CD4-positive, alpha-beta T cell treated with Interleukin-15 for 1 hour (primary cell): ENCODE measurements around the gene ITM2B.
"Not testable (repeated sequence)": the region's sequence is repeated elsewhere in the genome, so short reads cannot be mapped to it uniquely, and the experiment has no call there.

Experiments used
- DNase-seq: peaks from one replicate; pipeline ENCODE4 v3.0.0-alpha.2; 2020

Gene ITM2B

DNA sequence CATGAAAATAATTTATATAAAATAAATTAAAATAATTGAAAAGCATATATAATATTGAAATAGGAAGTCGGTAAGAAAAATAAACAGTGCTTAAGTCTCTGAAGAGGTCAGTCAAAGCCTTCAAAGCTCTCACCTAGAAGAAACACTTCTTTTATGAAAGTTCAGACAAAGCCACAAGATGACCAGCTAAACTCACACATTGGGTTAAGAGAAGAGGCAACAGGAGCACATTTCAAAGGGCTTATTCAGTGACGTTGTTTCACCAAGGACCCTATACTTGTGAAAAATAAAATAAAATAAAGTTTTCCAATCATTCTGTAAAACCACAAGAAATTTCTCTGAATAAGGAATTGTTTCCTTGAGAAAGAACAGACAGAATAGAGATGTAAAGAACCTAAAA, 2.5 kb upstream of the ITM2B start:
- DNase-seq, result no peak

DNA sequence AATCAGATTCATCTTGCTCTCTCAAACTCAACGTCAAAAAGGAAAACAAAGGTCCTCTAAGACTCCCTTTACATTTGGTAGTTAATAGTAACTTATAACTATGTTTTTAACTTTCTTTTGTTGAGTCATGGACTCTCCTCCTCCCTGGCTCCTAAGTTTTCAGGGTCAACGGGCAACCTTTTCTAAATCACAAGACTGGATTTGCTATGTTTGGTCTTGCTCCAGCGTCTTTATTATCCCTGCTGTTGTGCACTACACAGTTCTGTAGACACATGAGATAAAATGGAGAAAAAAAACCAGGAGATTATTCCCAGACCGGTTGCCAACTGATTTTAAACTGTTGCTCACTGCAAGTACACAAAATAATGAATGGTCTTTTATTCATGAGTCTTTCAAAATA, 1.9 kb upstream of the ITM2B start:
- DNase-seq, result no peak

- no peak for DNase-seq
These were observed 1.1 kb upstream of the ITM2B start for GRCh38 chr13:48231933-48232332.

DNA sequence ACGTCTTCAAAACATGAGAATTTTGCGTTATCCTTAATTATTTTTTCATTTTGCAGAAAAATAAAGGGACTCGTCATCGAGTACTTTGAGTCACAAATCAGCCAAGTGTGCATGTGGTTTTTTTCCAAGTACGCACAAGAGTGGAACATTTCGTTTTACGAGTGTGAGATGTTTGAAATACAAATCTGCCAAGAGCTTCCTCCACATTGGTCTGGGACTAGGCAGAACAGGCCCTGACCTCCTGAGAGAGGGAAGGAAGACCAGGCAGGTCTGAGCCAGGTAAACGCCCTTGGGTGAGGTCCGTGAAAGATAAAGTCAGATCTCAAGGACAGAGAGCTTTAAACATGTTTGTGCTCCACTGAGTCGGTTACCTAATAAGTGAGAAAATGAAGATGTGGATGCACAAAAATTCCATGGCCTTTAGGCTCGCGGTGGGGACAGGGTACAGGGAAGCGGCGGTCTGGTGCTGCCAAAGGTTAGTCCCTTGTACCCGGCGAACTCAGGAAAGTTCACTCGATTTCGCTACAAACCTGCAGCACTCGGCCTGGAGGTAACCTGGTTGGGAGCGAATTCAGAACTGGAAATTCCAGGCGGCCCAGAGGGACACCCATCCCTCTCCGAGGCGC, 473 bp upstream of the ITM2B start:
- no peak for DNase-seq

GRCh38 chr13:48233889-48234488, 983 bp downstream of the ITM2B start:
- DNase-seq, result no peak

- DNase-seq, result no peak
These were observed 1.7 kb downstream of the ITM2B start for GRCh38 chr13:48234566-48235340.

- no peak for DNase-seq
These were observed 2.5 kb downstream of the ITM2B start for GRCh38 chr13:48235341-48236135.

DNA sequence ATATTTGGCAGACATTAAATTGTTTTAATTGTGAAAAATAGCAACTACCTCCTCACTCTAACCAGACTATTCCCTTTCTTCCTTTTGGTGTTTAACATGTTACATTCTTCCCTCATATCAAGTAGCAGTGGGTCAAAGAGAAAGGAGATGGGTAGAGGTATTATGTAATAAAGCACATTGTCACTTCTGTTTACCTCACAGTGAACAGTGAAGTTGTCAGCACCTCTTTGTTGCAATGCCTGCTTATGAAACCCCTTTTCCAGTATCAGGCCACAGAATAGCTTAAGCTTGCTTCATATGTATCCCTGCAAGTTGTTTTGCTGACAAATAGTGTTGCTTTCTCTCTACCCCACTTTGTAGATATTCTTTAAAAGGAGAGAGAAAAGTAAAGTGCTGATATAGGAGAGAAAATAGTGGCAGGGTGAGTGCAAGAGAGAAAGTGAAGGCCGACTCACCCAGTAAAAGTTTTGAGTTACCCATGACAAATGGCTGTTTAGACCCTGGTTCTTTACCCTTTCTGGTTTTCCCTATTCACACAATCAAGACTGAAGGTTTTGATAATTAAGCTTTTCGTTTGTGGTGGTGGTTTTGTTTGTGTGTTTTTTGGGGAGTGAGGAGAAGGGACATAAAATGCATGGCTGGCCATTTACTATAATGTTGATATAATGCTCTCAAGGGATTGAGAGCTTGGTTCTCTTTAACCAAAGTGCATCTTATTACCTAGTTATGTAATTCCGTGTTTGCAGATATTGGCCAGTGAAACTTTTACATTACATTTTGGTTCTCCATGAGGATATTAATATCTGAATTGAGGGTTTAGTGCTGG, 3.7 kb downstream of the ITM2B start:
- no peak for DNase-seq

- DNase-seq, result not testable (repeated sequence)
These were observed 6.4 kb downstream of the ITM2B start for GRCh38 chr13:48239369-48239768.

- no peak for DNase-seq
These were observed 8.6 kb downstream of the ITM2B start for GRCh38 chr13:48241651-48242050.

DNA sequence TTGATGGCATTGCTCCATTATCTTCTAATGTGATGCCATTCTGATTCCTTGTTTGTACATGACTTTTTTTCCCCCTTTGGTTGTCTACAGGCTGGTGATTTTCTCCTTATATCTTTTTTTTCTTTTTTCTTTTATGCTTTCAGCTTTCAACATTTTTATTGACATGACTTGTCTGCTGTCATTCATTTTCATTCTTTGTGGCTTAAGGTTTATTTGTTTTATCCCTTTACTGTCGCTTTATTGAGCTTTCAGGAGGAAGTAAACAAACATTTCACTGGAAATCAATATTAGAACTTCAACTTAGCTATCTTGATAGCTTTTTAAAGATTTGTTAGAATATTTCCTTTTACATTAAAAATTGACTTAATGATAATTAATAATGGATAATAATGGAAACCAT, 9.7 kb downstream of the ITM2B start:
- DNase-seq, result no peak

GRCh38 chr13:48244159-48244558, 11.2 kb downstream of the ITM2B start:
- no peak for DNase-seq

- no peak for DNase-seq
These were observed 13.1 kb downstream of the ITM2B start for GRCh38 chr13:48246102-48246501.

DNA sequence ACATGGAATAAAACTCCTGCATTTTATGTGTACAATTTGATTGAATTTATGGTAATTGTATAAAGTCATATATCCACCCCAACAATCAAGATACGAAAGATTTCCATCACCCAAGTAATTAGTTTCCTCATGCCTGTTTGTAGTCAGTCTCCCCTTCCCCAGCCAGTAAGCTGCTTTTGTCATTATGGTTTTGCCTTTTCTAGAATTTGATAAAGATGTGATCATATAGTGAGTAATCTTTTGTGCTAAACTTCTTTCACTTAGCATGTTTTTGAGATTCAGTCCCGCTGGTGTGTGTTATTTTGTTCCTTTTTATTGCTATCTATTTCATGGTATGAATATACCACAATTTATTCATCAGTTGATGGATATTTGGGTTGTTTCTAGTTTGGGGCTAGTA, 16.0 kb downstream of the ITM2B start:
- no peak for DNase-seq

GRCh38 chr13:48251611-48252081, 18.6 kb downstream of the ITM2B start:
- DNase-seq, result no peak

DNA sequence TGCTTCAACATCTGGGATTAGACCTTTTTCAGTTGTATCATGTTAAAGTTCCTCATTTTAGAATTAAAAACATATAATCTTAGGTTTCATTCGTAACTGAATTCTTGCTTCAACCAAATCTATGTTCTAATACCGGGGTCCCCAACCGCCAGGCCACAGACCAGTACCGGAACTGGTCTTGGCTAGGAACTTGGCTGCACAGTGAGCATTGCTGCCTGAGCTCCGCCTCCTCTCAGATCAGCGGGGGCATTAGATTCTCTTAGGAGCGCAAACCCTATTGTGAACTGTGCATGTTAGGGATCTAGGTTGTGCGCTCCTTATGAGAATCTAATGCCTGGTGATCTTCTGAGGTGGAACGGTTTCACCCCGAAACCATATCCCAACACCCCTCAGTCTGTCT, 19.2 kb downstream of the ITM2B start:
- DNase-seq, result no peak

GRCh38 chr13:48253849-48254248, 20.8 kb downstream of the ITM2B start:
- DNase-seq, result no peak

DNA sequence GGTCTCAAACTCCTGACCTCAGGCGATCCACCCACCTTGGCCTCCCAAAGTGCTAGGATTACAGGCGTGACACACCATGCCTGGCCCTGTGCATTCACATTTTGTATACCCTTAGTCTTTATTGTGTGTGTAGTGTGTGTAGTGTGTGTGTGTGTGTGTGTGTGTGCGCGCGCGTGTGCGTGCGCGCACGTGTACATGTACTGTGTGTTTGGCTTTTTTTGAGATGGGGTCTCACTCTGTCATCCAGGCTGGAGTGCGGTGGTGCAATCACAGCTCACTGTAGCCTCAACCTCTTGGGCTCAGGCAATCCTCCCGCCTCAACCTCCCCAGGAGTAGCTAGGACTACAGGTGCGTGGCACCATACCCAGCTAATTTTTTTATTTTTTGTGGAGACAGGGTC, 22.1 kb downstream of the ITM2B start:
- DNase-seq, result no peak

DNA sequence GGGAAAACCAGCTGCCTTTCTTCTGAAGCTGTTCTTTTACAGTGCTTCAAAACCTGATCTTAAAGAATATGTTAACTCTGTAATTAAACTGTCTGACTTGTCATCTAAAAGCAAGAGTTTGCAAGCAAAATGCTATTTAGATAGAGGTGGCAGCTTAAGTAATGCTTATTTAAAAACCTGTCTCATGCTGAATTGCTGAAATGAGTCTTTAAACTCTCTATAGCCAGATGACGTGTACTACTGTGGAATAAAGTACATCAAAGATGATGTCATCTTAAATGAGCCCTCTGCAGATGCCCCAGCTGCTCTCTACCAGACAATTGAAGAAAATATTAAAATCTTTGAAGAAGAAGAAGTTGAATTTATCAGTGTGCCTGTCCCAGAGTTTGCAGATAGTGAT, 22.9 kb downstream of the ITM2B start:
- no peak for DNase-seq

GRCh38 chr13:48258002-48258401, 25.0 kb downstream of the ITM2B start:
- no peak for DNase-seq

DNA sequence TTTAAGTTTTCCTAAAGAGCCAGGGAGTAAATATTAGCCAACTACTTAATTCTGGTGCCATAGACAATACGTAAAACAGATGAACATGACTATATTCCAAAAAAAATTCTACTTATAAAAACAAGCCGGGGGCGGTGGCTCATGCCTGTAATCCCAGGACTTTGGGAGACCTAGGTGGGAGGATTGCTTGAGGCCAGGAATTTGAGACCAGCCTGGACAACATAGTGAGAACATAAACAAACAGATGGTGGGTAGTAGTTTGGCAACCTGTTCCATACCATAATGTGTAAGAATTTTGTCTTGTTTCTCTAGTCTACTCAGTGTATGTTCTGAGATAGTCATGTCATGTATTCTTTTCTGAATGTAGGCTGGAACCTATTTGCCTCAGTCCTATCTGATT, 25.4 kb downstream of the ITM2B start:
- DNase-seq, result no peak

DNA sequence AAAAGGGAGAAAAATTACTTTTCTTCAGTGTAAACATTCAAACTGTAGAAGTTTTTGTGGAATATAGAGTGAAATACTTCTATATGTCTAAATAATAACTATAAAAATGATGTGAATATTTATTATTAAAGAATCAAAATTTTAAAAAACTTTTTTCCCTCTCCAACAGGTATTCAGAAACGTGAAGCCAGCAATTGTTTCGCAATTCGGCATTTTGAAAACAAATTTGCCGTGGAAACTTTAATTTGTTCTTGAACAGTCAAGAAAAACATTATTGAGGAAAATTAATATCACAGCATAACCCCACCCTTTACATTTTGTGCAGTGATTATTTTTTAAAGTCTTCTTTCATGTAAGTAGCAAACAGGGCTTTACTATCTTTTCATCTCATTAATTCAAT, 28.0 kb downstream of the ITM2B start:
- no peak for DNase-seq

DNA sequence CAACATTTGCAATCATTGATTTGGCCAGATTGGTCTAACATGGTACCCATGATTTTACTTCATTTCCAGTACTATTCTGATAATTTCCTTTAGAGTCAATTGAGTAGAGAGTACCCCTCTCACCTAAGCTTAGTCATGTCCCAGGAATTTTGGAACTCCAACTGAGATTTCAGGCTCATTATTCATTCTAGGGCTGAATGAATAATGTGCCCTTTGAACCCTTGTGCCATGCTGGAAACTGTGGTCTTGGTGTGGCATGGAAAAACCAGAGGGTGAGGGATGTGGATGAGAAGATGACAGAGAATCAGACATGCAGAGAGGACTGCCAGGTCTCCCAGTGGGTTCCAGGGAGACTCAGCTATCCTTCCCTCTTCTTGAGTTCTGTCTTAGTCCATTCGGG, 30.2 kb downstream of the ITM2B start:
- DNase-seq, result no peak
